ENCODE measurements around the gene SLC6A20.
"Not testable (repeated sequence)": the region's sequence is repeated elsewhere in the genome, so short reads cannot be mapped to it uniquely, and the experiment has no call there.

Gene SLC6A20

GRCh38 chr3:45756055-45756454 is 40.3 kb downstream of the SLC6A20 start:
- no peak for DNase-seq

- no peak for DNase-seq
These were observed 41.9 kb downstream of the SLC6A20 start for GRCh38 chr3:45754461-45754860.

- DNase-seq: no peak
These were observed 43.2 kb downstream of the SLC6A20 start for GRCh38 chr3:45753095-45753494.

GRCh38 chr3:45751537-45752242 is 44.6 kb downstream of the SLC6A20 start:
- peak in 1 of 2 experiments; percentile 23 for DNase-seq

- DNase-seq: no peak
These were observed 46.5 kb downstream of the SLC6A20 start for GRCh38 chr3:45749880-45750279.

- not testable (repeated sequence) for DNase-seq
These were observed 47.2 kb downstream of the SLC6A20 start for GRCh38 chr3:45749036-45749600.

GRCh38 chr3:45748068-45748467 is 48.3 kb downstream of the SLC6A20 start:
- no peak for DNase-seq

- DNase-seq: no peak
These were observed 49.3 kb downstream of the SLC6A20 start for GRCh38 chr3:45746777-45747622.

GRCh38 chr3:45746165-45746776 is 50.1 kb downstream of the SLC6A20 start:
- no peak for DNase-seq

- DNase-seq: no peak
These were observed 53.8 kb downstream of the SLC6A20 start for GRCh38 chr3:45742461-45743089.

- DNase-seq: no peak
These were observed 54.4 kb downstream of the SLC6A20 start for GRCh38 chr3:45741742-45742460.

GRCh38 chr3:45741247-45741646 is 55.1 kb downstream of the SLC6A20 start:
- no peak for DNase-seq

GRCh38 chr3:45739991-45740390 is 56.3 kb downstream of the SLC6A20 start:
- no peak for DNase-seq

- DNase-seq: no peak
These were observed 59.1 kb downstream of the SLC6A20 start for GRCh38 chr3:45737234-45737633.

GRCh38 chr3:45736707-45737106 is 59.6 kb downstream of the SLC6A20 start:
- DNase-seq: no peak

- DNase-seq: no peak
These were observed 65.8 kb downstream of the SLC6A20 start for GRCh38 chr3:45730409-45731154.

GRCh38 chr3:45729614-45730013 is 66.7 kb downstream of the SLC6A20 start:
- no peak for DNase-seq

GRCh38 chr3:45724911-45725310 is 71.4 kb downstream of the SLC6A20 start:
- no peak for DNase-seq

GRCh38 chr3:45719655-45720487 is 76.5 kb downstream of the SLC6A20 start:
- no peak for DNase-seq

GRCh38 chr3:45716790-45717336 is 79.5 kb downstream of the SLC6A20 start:
- no peak for DNase-seq

All from cerebellar nuclear complex (tissue), 1 donor.